GM18505 (cell line): Measurements from ENCODE around the gene KCNN1.
A peak's percentile ranks its signal among the peaks of the same experiment; 100 is the strongest.
"Not testable (repeated sequence)": the region's sequence is repeated elsewhere in the genome, so short reads cannot be mapped to it uniquely, and the experiment has no call there.

Experiments
- ATAC-seq: cut with Tn5 transposase; IDR thresholded peaks from one replicate; pipeline ENCODE4 v1.9.1; 2021; ENCODE audit not compliant: unreplicated experiment
- POLR2A ChIP-seq: IDR thresholded peaks from 4 replicates; pipeline ENCODE4 v1.6.1; 2011; ENCODE audit warnings: borderline replicate concordance; ENCODE audit not compliant: insufficient read depth, insufficient read length; ENCODE audit errors: extremely low read depth

The KCNN1 gene

GRCh38 chr19:18029617-18030338, 62.9 kb downstream of the KCNN1 start:
- no peak for TF ChIP-seq POLR2A
- ATAC-seq, result no peak

GRCh38 chr19:18031401-18031800, 64.5 kb downstream of the KCNN1 start:
- not testable (repeated sequence) for ATAC-seq

- ATAC-seq, result not testable (repeated sequence)
These were observed 65.2 kb downstream of the KCNN1 start for GRCh38 chr19:18032102-18032501.

- no peak for ATAC-seq
- no peak for TF ChIP-seq POLR2A
These were observed 74.1 kb downstream of the KCNN1 start for GRCh38 chr19:18041054-18041453.

GRCh38 chr19:18043676-18044075, 76.8 kb downstream of the KCNN1 start:
- no peak for TF ChIP-seq POLR2A
- ATAC-seq, result no peak

- TF ChIP-seq POLR2A, result no peak
- peak; percentile 83 for ATAC-seq
These were observed 78.0 kb downstream of the KCNN1 start for GRCh38 chr19:18044825-18045304.

GRCh38 chr19:18045307-18046050, 78.6 kb downstream of the KCNN1 start:
- no peak for TF ChIP-seq POLR2A
- ATAC-seq, result peak; percentile 10

GRCh38 chr19:18046059-18046718, 79.3 kb downstream of the KCNN1 start:
- no peak for TF ChIP-seq POLR2A

GRCh38 chr19:18049385-18049784, 82.5 kb downstream of the KCNN1 start:
- ATAC-seq, result no peak
- no peak for TF ChIP-seq POLR2A

More at GRCh38 chr19:18046059-18046718, 79.3 kb downstream of the KCNN1 start:
- ATAC-seq, result no peak
